ENCODE data around the gene GRM1. TPM values are rescaled to one million over a fixed set of nuclear protein-coding genes. Genes with fewer than 3 reads are reported as not detected.

Gene GRM1
- total RNA-seq, 1 donor from 2014 or later = not detected

DNA sequence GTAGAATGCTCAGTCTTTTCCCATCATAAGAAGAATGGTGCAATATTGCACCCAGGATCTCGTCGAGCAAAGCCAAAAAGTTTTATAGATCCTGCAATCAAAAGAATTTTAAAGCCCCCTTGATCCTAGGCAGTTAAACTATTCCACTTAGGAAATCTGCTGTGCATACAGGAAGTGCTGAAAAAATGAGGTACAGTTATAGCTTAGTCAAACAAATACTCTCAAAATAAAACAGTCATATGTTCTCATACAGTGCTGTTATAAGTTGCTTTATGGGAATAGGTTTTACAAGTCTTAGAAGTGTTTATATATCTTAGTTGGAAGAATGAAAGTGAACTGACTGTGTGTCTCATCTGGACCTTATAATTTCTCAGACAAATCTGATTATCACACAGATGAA, 282.2 kb downstream of the GRM1 start:
- ATAC-seq (no peak), DNase-seq (ENCODE audit: low spot score) (no peak)

DNA sequence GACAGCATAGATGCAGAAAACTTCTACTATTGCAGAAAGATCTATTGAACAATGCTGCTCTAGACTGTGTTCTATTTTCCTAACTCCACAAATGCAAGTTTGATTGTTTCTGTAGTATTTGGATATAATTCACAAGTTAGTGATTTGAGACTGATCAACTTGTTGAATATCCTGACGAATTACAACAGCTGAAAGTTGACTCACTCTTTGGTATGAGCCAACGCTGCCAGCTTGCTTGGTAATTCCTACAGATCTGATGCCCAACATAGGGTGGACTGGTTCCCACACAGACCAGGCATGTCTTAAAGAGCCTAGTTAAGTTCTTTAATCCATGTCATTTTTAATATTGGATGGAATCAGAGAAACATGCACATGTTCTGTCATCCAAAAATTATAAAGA, 283.7 kb downstream of the GRM1 start:
- DNase-seq (ENCODE audit: low spot score) = no peak
- no peak for ATAC-seq

- ATAC-seq (no peak), DNase-seq (ENCODE audit: low spot score) (no peak)
These were observed 286.7 kb downstream of the GRM1 start for GRCh38 chr6:146315381-146316174.

DNA sequence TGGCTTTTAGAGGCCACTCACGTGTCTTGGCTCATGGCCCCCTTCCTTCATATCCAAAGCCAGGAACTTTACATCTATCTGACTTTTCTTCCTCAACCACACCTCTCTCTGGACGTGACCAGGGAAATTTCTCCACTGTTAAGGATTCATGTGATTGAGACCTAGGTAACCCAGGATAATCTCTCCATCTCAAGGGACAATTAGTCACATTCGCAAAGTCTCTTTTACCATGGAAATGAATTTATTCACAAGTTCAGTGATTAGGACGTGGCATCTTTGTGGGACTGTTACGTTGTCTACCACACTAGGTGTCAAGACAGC, 287.3 kb downstream of the GRM1 start:
- DNase-seq (ENCODE audit: low spot score) = no peak
- no peak for ATAC-seq

DNA sequence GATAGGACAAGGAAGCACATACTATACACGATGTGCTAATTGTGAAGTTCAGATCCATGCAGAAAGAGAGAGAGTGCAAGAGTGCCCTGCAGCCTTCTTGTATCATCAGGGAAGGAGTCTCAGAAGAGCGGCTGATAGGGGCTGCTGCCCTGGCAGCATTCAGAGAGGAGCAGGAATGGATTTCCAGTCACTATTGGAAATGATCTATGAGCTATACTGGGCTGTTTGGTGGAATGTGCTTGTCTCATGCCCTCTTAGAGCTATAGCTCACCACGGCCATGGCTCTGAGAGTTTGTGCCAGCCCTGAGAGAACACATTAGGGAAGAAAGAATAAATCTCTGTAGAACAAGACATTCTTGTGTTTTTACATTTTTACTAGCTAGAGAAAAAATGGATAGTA, 302.2 kb downstream of the GRM1 start:
- no peak for ATAC-seq
- no peak for DNase-seq (ENCODE audit: low spot score)

DNA sequence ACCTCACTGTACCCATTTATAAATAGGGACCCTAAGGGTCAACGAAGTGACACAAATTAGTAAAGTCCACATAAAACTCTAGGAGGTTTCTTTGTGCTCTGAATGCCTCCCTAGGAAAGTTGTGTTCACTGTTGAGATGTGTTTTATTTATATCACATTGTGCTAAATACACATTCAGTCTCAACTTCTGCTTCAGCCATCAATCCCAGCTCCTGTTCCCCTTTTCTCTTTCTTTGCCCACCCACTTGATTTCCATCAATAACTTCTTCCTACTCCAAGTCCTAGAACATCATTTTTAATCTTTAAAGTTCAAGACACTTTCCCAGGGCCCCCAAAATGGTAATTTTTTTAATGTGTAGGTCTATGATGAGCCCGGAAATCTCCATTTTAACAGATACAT, 306.5 kb downstream of the GRM1 start:
- DNase-seq (ENCODE audit: low spot score) (no peak), ATAC-seq (no peak)

- ATAC-seq (no peak), DNase-seq (ENCODE audit: low spot score) (no peak)
These were observed 307.3 kb downstream of the GRM1 start for GRCh38 chr6:146336191-146336590.

DNA sequence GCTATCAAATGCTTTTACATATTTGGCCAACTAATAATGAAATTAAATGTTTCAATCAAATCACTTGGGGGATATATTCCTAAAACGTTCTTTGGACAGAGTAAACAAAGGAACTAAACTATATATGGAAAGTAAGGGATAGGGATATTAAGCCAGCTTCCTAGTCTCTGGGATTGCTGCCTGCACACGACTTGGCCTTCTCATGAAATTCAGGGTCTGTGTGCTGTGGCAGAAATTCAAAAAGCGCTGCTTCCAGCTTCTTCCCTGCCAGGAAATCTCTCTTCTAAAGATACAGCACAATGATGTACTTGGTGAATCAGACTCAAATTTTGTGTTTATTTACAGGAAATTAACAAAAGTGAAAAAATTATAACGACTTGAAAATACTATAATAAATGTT, 308.5 kb downstream of the GRM1 start:
- ATAC-seq (no peak), DNase-seq (ENCODE audit: low spot score) (no peak)

DNA sequence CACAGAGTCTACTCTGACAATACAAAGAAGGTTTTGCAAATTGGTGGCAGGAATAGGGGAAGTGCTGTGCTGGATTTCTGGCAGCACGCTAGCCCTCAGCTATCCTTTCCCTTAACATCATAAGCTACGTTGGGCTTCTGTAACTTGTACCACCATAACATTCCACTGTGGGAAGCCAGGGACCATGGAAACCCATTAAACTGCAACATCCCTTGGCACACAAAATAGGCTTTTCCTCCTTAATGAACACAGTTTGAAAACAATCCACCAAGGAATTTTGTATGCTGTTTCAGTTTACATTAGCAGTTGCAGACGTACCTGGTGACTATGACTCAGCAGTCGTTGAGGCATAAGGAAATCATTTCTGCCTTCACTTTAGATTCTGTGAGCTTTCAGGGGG, 310.9 kb downstream of the GRM1 start:
- no peak for ATAC-seq

GRCh38 chr6:146341493-146342230, 312.8 kb downstream of the GRM1 start:
- no peak for DNase-seq (ENCODE audit: low spot score)
- no peak for ATAC-seq

More for the DNA sequence above, 310.9 kb downstream of the GRM1 start:
- no peak for DNase-seq (ENCODE audit: low spot score)

GRCh38 chr6:146345598-146345997, 316.7 kb downstream of the GRM1 start:
- no peak for DNase-seq (ENCODE audit: low spot score)
- ATAC-seq = no peak

DNA sequence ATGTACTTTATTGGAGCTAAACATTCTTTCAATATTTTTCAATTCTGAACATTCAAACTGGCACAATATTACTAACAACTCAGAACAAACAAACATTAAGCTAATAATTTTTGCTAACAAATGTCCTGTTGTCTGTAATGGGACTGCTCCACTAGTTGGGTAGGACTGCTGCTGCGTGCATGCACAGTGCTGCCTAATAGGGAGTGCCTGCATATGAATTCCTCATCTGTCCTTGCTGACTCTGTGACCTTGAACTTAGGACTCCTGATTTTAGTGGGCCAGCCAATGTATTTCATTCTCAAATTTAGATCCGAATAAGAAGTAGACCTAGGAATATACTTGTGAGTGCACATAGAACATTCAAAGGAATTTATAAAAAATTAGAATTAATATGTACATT, 318.2 kb downstream of the GRM1 start:
- ATAC-seq (no peak), DNase-seq (ENCODE audit: low spot score) (no peak)

- DNase-seq (ENCODE audit: low spot score) = no peak
- no peak for ATAC-seq
These were observed 318.8 kb downstream of the GRM1 start for GRCh38 chr6:146347690-146348089.

GRCh38 chr6:146351018-146351417, 322.2 kb downstream of the GRM1 start:
- no peak for ATAC-seq
- DNase-seq (ENCODE audit: low spot score) = no peak

GRCh38 chr6:146352163-146352562, 323.3 kb downstream of the GRM1 start:
- DNase-seq (ENCODE audit: low spot score) (no peak), ATAC-seq (no peak)

DNA sequence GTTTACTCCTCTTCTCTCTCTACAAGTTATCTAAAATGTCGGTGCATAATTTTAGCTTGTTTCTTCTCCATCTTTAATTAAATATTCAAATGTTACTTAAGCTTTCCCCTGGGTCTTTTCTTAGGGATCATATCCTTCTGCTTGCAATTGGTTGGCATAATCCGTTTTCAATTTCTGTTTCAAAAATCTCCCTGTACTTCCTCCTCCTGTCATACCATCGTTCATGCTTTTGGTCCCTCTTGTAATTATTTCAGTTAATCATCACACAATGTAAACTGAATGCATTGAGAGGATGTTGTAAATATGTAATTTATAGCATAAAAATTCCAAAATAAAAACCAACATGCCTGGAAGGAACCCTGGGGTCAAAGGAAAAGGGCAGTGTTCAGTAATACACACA, 325.6 kb downstream of the GRM1 start:
- DNase-seq (ENCODE audit: low spot score) (no peak), ATAC-seq (no peak)

- DNase-seq (ENCODE audit: low spot score) (no peak), ATAC-seq (no peak)
These were observed 326.7 kb downstream of the GRM1 start for GRCh38 chr6:146355521-146356100.

DNA sequence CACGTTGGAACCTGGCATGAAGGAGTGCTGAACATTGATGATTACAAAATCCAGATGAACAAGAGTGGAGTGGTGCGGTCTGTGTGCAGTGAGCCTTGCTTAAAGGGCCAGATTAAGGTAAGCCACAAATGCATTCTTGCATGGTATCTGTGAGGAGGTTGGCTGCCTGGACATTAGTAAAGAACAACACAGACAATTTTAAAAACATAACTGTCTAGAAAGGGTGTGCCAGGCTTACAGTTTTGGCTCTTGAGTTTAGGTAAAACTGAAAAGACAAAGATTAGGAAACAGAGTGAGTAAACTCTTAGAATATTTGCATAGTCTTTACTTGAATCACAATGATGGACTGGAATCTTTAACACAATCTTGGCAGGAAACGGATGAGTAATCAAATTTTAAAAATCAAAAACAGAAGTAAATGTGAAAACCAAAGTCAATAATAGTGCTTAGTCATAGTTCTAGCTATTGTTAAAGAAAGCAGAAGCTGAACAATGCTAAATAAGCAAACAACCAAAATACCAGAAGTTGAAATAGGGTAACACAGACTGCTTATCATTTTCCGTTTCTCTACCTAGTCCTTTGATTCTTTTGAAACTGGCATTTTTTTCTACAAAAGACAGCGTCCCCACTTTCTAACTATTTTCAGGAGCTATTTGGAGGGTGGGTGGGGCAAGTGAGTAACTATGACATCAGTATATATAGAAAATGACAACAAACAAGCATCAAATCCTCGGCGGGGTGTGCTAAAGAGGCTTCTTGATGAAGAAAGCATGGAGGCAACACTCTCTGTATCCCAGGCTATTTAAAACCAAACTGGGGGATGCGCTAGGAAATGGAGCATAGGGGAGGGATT, 328.9 kb downstream of the GRM1 start:
- DNase-seq (ENCODE audit: low spot score) (no peak), ATAC-seq (no peak)

GRCh38 chr6:146358431-146359046, 329.7 kb downstream of the GRM1 start:
- DNase-seq (ENCODE audit: low spot score) (no peak), ATAC-seq (no peak)

GRCh38 chr6:146359131-146359530, 330.3 kb downstream of the GRM1 start:
- ATAC-seq (no peak), DNase-seq (ENCODE audit: low spot score) (no peak)
